Trophoblast cell (in vitro differentiated cells and primary cell): ENCODE results near the gene PIK3AP1.
"Not testable (repeated sequence)": the region's sequence is repeated elsewhere in the genome, so short reads cannot be mapped to it uniquely, and the experiment has no call there.

ENCODE experiments used
- DNase-seq, 2 donors: peaks; one replicate each; pipeline ENCODE4 v3.0.0-alpha.2; 2016
- H2AFZ ChIP-seq: 2 replicates; pipeline ENCODE4 v1.6.1; 2013; ENCODE audit warnings: low read length, moderate library complexity, mild to moderate bottlenecking; ENCODE audit not compliant: insufficient read depth, poor library complexity
- H2AK5ac ChIP-seq: 2 replicates; pipeline ENCODE4 v1.6.1; 2013; ENCODE audit warnings: mild to moderate bottlenecking, low read length
- H2BK120ac ChIP-seq: 2 replicates; pipeline ENCODE4 v1.6.1; 2013; ENCODE audit warnings: low read length, mild to moderate bottlenecking, moderate library complexity; ENCODE audit not compliant: insufficient read depth, poor library complexity
- H2BK12ac ChIP-seq: 2 replicates; pipeline ENCODE4 v1.6.1; 2013; ENCODE audit warnings: mild to moderate bottlenecking, low read length, moderate library complexity
- H2BK5ac ChIP-seq: 2 replicates; pipeline ENCODE4 v1.6.1; 2013; ENCODE audit warnings: low read length, low read depth, moderate library complexity, mild to moderate bottlenecking; ENCODE audit not compliant: poor library complexity
- H3K14ac ChIP-seq: 2 replicates; pipeline ENCODE4 v1.6.1; 2013; ENCODE audit warnings: mild to moderate bottlenecking, low read length
- H3K18ac ChIP-seq: 2 replicates; pipeline ENCODE4 v1.6.1; 2013; ENCODE audit warnings: mild to moderate bottlenecking, low read length
- H3K23ac ChIP-seq: 2 replicates; pipeline ENCODE4 v1.6.1; 2013; ENCODE audit warnings: low read length
- H3K27ac ChIP-seq: 2 replicates; pipeline ENCODE4 v1.5.1; 2013; ENCODE audit warnings: low read depth, mild to moderate bottlenecking, inconsistent platforms, low read length, moderate library complexity
- H3K27me3 ChIP-seq: 2 replicates; pipeline ENCODE4 v1.6.1; 2013; ENCODE audit warnings: inconsistent platforms, mild to moderate bottlenecking, low read length, moderate library complexity; ENCODE audit not compliant: insufficient read depth
- H3K36me3 ChIP-seq, 2 experiments: 1 replicate in 1 of 2; 2 replicates in 1 of 2; pipeline ENCODE4 v1.6.1; 2013; ENCODE audit warnings: low read length in 2 of 2, mild to moderate bottlenecking in 2 of 2, moderate library complexity in 1 of 2; ENCODE audit not compliant: insufficient read depth in 2 of 2, control insufficient read depth in 1 of 2
- H3K4ac ChIP-seq: 2 replicates; pipeline ENCODE4 v1.6.1; 2013; ENCODE audit warnings: low read depth, mild to moderate bottlenecking, low read length, moderate library complexity
- H3K4me1 ChIP-seq, 2 experiments: 1 replicate in 1 of 2; 2 replicates in 1 of 2; pipeline ENCODE4 v1.6.1; 2013; ENCODE audit warnings: low read length in 2 of 2, mild to moderate bottlenecking in 2 of 2, moderate library complexity in 1 of 2; ENCODE audit not compliant: insufficient read depth in 2 of 2, control insufficient read depth in 1 of 2
- H3K4me2 ChIP-seq: 2 replicates; pipeline ENCODE4 v1.6.1; 2013; ENCODE audit warnings: inconsistent platforms, mild to moderate bottlenecking, low read length, moderate library complexity
- H3K4me3 ChIP-seq: 2 replicates; pipeline ENCODE4 v1.5.1; 2013; ENCODE audit warnings: mild to moderate bottlenecking, low read depth, low read length, inconsistent platforms
- H3K79me1 ChIP-seq: one replicate; pipeline ENCODE4 v1.6.1; 2013; ENCODE audit warnings: low read length
- H3K79me2 ChIP-seq: 2 replicates; pipeline ENCODE4 v1.6.1; 2013; ENCODE audit warnings: low read length, mild to moderate bottlenecking; ENCODE audit not compliant: control insufficient read depth, insufficient read depth, poor library complexity
- H3K9ac ChIP-seq: 2 replicates; pipeline ENCODE4 v1.6.1; 2013; ENCODE audit warnings: mild to moderate bottlenecking, low read length
- H3K9me3 ChIP-seq: 2 replicates; pipeline ENCODE4 v1.6.1; 2013; ENCODE audit warnings: low read depth, mild to moderate bottlenecking, control low read depth, inconsistent platforms, low read length; ENCODE audit not compliant: insufficient read depth
- H4K12ac ChIP-seq: 2 replicates; pipeline ENCODE4 v1.6.1; 2013; ENCODE audit warnings: low read depth, mild to moderate bottlenecking, low read length, moderate library complexity
- H4K8ac ChIP-seq: 2 replicates; pipeline ENCODE4 v1.6.1; 2013; ENCODE audit warnings: low read depth, mild to moderate bottlenecking, low read length, moderate library complexity
- H4K91ac ChIP-seq: one replicate; pipeline ENCODE4 v1.6.1; 2013; ENCODE audit warnings: low read depth, mild to moderate bottlenecking, low read length, moderate library complexity
- WGBS: extraction: QIAGEN DNeasy Blood & Tissue Kit; methylation state at CpG from one replicate; pipeline ENCODE4 v1.1.7; 2013; ENCODE audit warnings: missing lambda C conversion rate; ENCODE audit not compliant: insufficient read length, insufficient coverage; ENCODE audit errors: extremely low coverage; 5-methylcytosine and 5-hydroxymethylcytosine counted together

Gene PIK3AP1

GRCh38 chr10:96683710-96684109 lies 36.6 kb downstream of the PIK3AP1 start:
- Histone ChIP-seq H3K27me3 (no peaks in the 10 kb centered on the region), H3K9me3 (no peaks in the 10 kb centered on the region), H3K4me2 (no peak overlapping the region), H2BK5ac (no peak overlapping the region), H3K36me3 (no peaks in the 10 kb centered on the region), H3K27ac (no peak overlapping the region), H3K14ac (no peak overlapping the region), H3K18ac (no peak overlapping the region), H2BK120ac (no peak overlapping the region), H3K79me2 (no peaks in the 10 kb centered on the region), H3K4me3 (no peak overlapping the region), H3K23ac (no peak overlapping the region), H3K4ac (no peak overlapping the region), H2AK5ac (no peak overlapping the region), H4K8ac (no peak overlapping the region), H4K91ac (no peak overlapping the region), H2BK12ac (no peak overlapping the region), H3K9ac (no peak overlapping the region), H3K4me1 (no peaks in the 10 kb centered on the region), H3K79me1 (no peaks in the 10 kb centered on the region), H2AFZ (no peak overlapping the region), H4K12ac (no peak overlapping the region)
- WGBS, result no CpG with 5 or more reads among the region's 2 CpGs
- no peak for DNase-seq

GRCh38 chr10:96683065-96683464 lies 37.2 kb downstream of the PIK3AP1 start:
- no peak overlapping the region for H3K4ac ChIP-seq
- H3K18ac ChIP-seq, result no peak overlapping the region
- no peak overlapping the region for H2BK12ac ChIP-seq
- no peaks in the 10 kb centered on the region for H3K79me1 ChIP-seq
- no peak overlapping the region for H2BK5ac ChIP-seq
- H2BK120ac ChIP-seq, result no peak overlapping the region
- no peak overlapping the region for H2AFZ ChIP-seq
- WGBS, result no CpG with 5 or more reads among the region's 2 CpGs
- no peak overlapping the region for H3K4me2 ChIP-seq
- no peaks in the 10 kb centered on the region for H3K4me1 ChIP-seq
- no peak overlapping the region for H3K4me3 ChIP-seq
- DNase-seq, result no peak
- no peak overlapping the region for H4K12ac ChIP-seq
- no peak overlapping the region for H3K14ac ChIP-seq
- H4K91ac ChIP-seq, result no peak overlapping the region
- no peaks in the 10 kb centered on the region for H3K36me3 ChIP-seq
- no peak overlapping the region for H4K8ac ChIP-seq
- no peak overlapping the region for H3K27ac ChIP-seq
- no peaks in the 10 kb centered on the region for H3K9me3 ChIP-seq
- H3K9ac ChIP-seq, result no peak overlapping the region
- no peaks in the 10 kb centered on the region for H3K27me3 ChIP-seq
- no peak overlapping the region for H2AK5ac ChIP-seq
- H3K23ac ChIP-seq, result no peak overlapping the region
- no peaks in the 10 kb centered on the region for H3K79me2 ChIP-seq

- Histone ChIP-seq H3K79me1 (no peaks in the 10 kb centered on the region), H3K36me3 (no peaks in the 10 kb centered on the region), H4K91ac (no peak overlapping the region), H3K14ac (no peak overlapping the region), H3K18ac (no peak overlapping the region), H2BK12ac (no peak overlapping the region), H2BK5ac (no peak overlapping the region), H3K27me3 (no peaks in the 10 kb centered on the region), H3K9ac (no peak overlapping the region), H2AFZ (no peak overlapping the region), H3K4me3 (no peak overlapping the region), H3K4me2 (no peak overlapping the region), H2BK120ac (no peak overlapping the region), H3K9me3 (no peaks in the 10 kb centered on the region), H3K23ac (no peak overlapping the region), H3K27ac (no peak overlapping the region), H3K4me1 (no peaks in the 10 kb centered on the region), H4K12ac (no peak overlapping the region), H3K4ac (no peak overlapping the region), H3K79me2 (no peaks in the 10 kb centered on the region), H4K8ac (no peak overlapping the region), H2AK5ac (no peak overlapping the region)
- no peak for DNase-seq
- WGBS, result no CpG with 5 or more reads among the region's 3 CpGs
These were observed 38.8 kb downstream of the PIK3AP1 start for GRCh38 chr10:96681524-96681923.

GRCh38 chr10:96680463-96680862 lies 39.9 kb downstream of the PIK3AP1 start:
- not testable (repeated sequence) for H2BK12ac ChIP-seq, H2BK120ac ChIP-seq, H3K27me3 ChIP-seq, H2AFZ ChIP-seq, H4K91ac ChIP-seq, H4K12ac ChIP-seq, H3K36me3 ChIP-seq, H3K27ac ChIP-seq, H4K8ac ChIP-seq, H3K4me3 ChIP-seq, H3K4ac ChIP-seq, H3K4me1 ChIP-seq, H3K4me2 ChIP-seq, H3K9ac ChIP-seq, H2AK5ac ChIP-seq, H3K14ac ChIP-seq, H3K79me2 ChIP-seq, H3K23ac ChIP-seq, H3K79me1 ChIP-seq, H3K9me3 ChIP-seq, DNase-seq, H3K18ac ChIP-seq, H2BK5ac ChIP-seq
- WGBS, result no CpG with 5 or more reads among the region's 1 CpG
